ENCODE results near the gene FRMD3. TPM values are rescaled to one million over a fixed set of nuclear protein-coding genes. Genes with fewer than 3 reads are reported as not detected.

Gene FRMD3
- total RNA-seq = under 0.01 and 1.9 TPM in 2 replicates

GRCh38 chr9:83538172-83538889 is at the start of gene FRMD3:
Gene FRMD3 (minus strand): TSS chr9:83538401. CDS start chr9:83538231, 170 bp downstream.

Small RNA genes within 50 kb of the gene (small RNA-seq; reads per million reads assigned to genes)
- gene AL137847.3 (ENCODE audit: low replicate concordance) = not detected
- gene RN7SKP242 (ENCODE audit: low replicate concordance) = not detected
- not detected for gene RNU4-29P (ENCODE audit: low replicate concordance)

Other genes starting within 250 kb of the FRMD3 start
- 3.0 and 8.5 TPM in 2 replicates for gene IDNK, start 84.7 kb upstream of the FRMD3 start, total RNA-seq
- 111 and 183 TPM in 2 replicates for gene UBQLN1, start 169.6 kb upstream of the FRMD3 start, total RNA-seq